Panc1 (cell line): ENCODE results near the gene VAPB. TPM values are rescaled to one million over a fixed set of nuclear protein-coding genes. Genes with fewer than 3 reads are reported as not detected.

ENCODE experiments used
- ATAC-seq: fragments of 200-7000 bp; cut with Tn5 transposase; 2 replicates; pipeline ENCODE4 v1.9.1; 2020; ENCODE audit warnings: mild to moderate bottlenecking, moderate library complexity
- BruUV-seq: library from RNA; stranded (reverse); fragments of 400-500 nt; replicated peaks from 2 replicates; lab custom pipeline; 2021; lab: Mats Ljungman, UMichigan
- CTCF ChIA-PET: fragments of 300-600 bp; sonication (Branson Sonifier 250); formaldehyde crosslinking; loops from one replicate; lab custom pipeline; 2022; ENCODE audit warnings: antibody characterized with exemption; lab: Charles Lee
- POLR2A ChIA-PET: fragments of 300-600 bp; sonication (Branson Sonifier 250); formaldehyde crosslinking; loops from one replicate; lab custom pipeline; 2022; ENCODE audit warnings: antibody characterized with exemption; lab: Charles Lee
- DNase-seq: peaks from one replicate; pipeline ENCODE4 v3.0.0-alpha.2; 2010; ENCODE audit warnings: low read depth, low spot score
- H3K27ac ChIP-seq: 2 replicates; pipeline ENCODE4 v1.5.1; 2011; ENCODE audit warnings: mild to moderate bottlenecking, low read length, inconsistent platforms
- H3K27me3 ChIP-seq: fragments of 200-500 bp; sonication (Bioruptor generic); 2 replicates; pipeline ENCODE4 v1.6.0; 2014; ENCODE audit warnings: low read length, inconsistent platforms; ENCODE audit not compliant: control insufficient read depth, insufficient read depth
- H3K36me3 ChIP-seq: fragments of 200-500 bp; sonication (Bioruptor generic); 2 replicates; pipeline ENCODE4 v1.5.1; 2014; ENCODE audit warnings: inconsistent platforms, mild to moderate bottlenecking, low read length, moderate library complexity; ENCODE audit not compliant: control insufficient read depth, insufficient read depth
- H3K4me1 ChIP-seq: 2 replicates; pipeline ENCODE4 v1.5.1; 2011; ENCODE audit warnings: inconsistent platforms, mild to moderate bottlenecking, low read length, moderate library complexity; ENCODE audit not compliant: control insufficient read depth, insufficient read depth
- H3K4me3 ChIP-seq, 2 experiments: 2 replicates each; pipeline ENCODE4 v1.5.1; 2011 to 2012; ENCODE audit warnings: low read depth in 2 of 2, low read length in 2 of 2, mild to moderate bottlenecking in 2 of 2, inconsistent platforms in 1 of 2, moderate library complexity in 1 of 2
- H3K9me3 ChIP-seq: fragments of 200-500 bp; sonication (Bioruptor generic); 2 replicates; pipeline ENCODE4 v1.5.1; 2014; ENCODE audit warnings: low read depth, mild to moderate bottlenecking, inconsistent platforms, low read length, moderate library complexity; ENCODE audit not compliant: control insufficient read depth, insufficient read depth
- POLR2AphosphoS5 ChIP-seq: IDR thresholded peaks from 2 replicates; pipeline ENCODE4 v1.6.1; 2012; ENCODE audit warnings: mild to moderate bottlenecking, low read depth, low read length, moderate library complexity
- SIN3A ChIP-seq: IDR thresholded peaks from 2 replicates; pipeline ENCODE4 v1.6.1; 2012; ENCODE audit warnings: low read depth, mild to moderate bottlenecking, low read length, moderate library complexity, borderline replicate concordance; ENCODE audit not compliant: insufficient read depth
- TCF7L2 ChIP-seq: IDR thresholded peaks from 2 replicates; pipeline ENCODE4 v1.6.1; 2011; ENCODE audit warnings: mild to moderate bottlenecking, low read depth, low read length, inconsistent platforms
- in situ Hi-C: cut with HindIII; loops from 2 replicates; pipeline ENCODE4 v1.10.0; 2016; ENCODE audit warnings: low sequenced_read_pairs, low pct_unique_long_range_greater_than_20kb
- intact Hi-C: fragments of 100-400 bp; cut with micrococcal nuclease; formaldehyde crosslinking; loops from one replicate; pipeline ENCODE4 v1.10.0; 2022; ENCODE audit not compliant: unreplicated experiment
- total RNA-seq: library from RNA; stranded (reverse); gene quantifications from one replicate; pipeline ENCODE4 v1.2.1, GENCODE V29; 2021; ENCODE audit not compliant: unreplicated experiment
- TF ChIP-seq, protein P1 (sequence below), 2 experiments: IDR thresholded peaks; 2 replicates each; pipeline ENCODE4 v1.6.1; 2011 to 2012; ENCODE audit warnings: low read depth in 2 of 2, control low read depth in 1 of 2, low read length in 1 of 2, mild to moderate bottlenecking in 1 of 2, moderate library complexity in 1 of 2; ENCODE audit not compliant: insufficient read depth in 1 of 2
- TF ChIP-seq, protein P2 (sequence below): fragments of 450-650 bp; IDR thresholded peaks from 2 replicates; pipeline ENCODE4 v1.5.1; 2017; ENCODE audit warnings: mild to moderate bottlenecking

Gene VAPB
- total RNA-seq, 1 experiment from 2014 or later, result 50.9 TPM

DNA sequence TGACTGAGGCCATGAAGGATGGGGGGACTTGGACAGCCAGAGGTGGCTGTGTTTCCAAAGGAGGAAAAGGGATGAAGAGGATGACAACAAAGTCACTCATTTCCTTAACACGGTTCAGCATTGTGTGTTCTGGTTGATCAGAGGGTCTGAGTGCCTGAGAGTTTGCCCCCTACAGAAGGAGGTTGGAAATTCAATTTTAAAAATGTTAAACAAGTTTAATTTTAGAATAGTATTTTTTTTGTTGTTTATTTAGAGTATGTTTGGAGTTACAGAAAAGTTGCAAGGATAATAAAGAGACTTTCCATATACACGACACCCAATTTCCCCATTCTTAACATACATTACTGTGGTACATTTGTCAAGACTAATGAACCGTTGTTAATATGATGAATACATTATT lies 10.3 kb upstream of the VAPB start:
- no peaks in the 10 kb centered on the region for H3K36me3 ChIP-seq
- intact Hi-C loops (no loop called here), in situ Hi-C loops (no loop called here)
- no peak overlapping the region for H3K4me3 ChIP-seq
- no peak for ATAC-seq
- DNase-seq, result no peak
- no peaks in the 10 kb centered on the region for H3K4me1 ChIP-seq
- BruUV-seq, result no TSS peak
- H3K27me3 ChIP-seq, result no peaks in the 10 kb centered on the region
- ChIA-PET POLR2A (no interaction called here), CTCF (no interaction called here)
- no peak overlapping the region for H3K27ac ChIP-seq
- peaks cover 8% of the 10 kb centered on the region; the same call in 1 of the 2 replicates for H3K9me3 ChIP-seq
- TF ChIP-seq, protein P1, sequence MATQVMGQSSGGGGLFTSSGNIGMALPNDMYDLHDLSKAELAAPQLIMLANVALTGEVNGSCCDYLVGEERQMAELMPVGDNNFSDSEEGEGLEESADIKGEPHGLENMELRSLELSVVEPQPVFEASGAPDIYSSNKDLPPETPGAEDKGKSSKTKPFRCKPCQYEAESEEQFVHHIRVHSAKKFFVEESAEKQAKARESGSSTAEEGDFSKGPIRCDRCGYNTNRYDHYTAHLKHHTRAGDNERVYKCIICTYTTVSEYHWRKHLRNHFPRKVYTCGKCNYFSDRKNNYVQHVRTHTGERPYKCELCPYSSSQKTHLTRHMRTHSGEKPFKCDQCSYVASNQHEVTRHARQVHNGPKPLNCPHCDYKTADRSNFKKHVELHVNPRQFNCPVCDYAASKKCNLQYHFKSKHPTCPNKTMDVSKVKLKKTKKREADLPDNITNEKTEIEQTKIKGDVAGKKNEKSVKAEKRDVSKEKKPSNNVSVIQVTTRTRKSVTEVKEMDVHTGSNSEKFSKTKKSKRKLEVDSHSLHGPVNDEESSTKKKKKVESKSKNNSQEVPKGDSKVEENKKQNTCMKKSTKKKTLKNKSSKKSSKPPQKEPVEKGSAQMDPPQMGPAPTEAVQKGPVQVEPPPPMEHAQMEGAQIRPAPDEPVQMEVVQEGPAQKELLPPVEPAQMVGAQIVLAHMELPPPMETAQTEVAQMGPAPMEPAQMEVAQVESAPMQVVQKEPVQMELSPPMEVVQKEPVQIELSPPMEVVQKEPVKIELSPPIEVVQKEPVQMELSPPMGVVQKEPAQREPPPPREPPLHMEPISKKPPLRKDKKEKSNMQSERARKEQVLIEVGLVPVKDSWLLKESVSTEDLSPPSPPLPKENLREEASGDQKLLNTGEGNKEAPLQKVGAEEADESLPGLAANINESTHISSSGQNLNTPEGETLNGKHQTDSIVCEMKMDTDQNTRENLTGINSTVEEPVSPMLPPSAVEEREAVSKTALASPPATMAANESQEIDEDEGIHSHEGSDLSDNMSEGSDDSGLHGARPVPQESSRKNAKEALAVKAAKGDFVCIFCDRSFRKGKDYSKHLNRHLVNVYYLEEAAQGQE (IDR thresholded peaks at IDR 0.05; ENCODE audit: insufficient read depth in 1 of 2, low read depth in 2 of 2, low read length in 1 of 2), result no peak
- TF ChIP-seq, protein P2, sequence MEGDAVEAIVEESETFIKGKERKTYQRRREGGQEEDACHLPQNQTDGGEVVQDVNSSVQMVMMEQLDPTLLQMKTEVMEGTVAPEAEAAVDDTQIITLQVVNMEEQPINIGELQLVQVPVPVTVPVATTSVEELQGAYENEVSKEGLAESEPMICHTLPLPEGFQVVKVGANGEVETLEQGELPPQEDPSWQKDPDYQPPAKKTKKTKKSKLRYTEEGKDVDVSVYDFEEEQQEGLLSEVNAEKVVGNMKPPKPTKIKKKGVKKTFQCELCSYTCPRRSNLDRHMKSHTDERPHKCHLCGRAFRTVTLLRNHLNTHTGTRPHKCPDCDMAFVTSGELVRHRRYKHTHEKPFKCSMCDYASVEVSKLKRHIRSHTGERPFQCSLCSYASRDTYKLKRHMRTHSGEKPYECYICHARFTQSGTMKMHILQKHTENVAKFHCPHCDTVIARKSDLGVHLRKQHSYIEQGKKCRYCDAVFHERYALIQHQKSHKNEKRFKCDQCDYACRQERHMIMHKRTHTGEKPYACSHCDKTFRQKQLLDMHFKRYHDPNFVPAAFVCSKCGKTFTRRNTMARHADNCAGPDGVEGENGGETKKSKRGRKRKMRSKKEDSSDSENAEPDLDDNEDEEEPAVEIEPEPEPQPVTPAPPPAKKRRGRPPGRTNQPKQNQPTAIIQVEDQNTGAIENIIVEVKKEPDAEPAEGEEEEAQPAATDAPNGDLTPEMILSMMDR, result 0 out of 2 replicates have a peak, but pooled peaks have one; percentile 1
- TF ChIP-seq POLR2AphosphoS5, result no peak
- TF ChIP-seq SIN3A, result no peak
- no peak for TF ChIP-seq TCF7L2

DNA sequence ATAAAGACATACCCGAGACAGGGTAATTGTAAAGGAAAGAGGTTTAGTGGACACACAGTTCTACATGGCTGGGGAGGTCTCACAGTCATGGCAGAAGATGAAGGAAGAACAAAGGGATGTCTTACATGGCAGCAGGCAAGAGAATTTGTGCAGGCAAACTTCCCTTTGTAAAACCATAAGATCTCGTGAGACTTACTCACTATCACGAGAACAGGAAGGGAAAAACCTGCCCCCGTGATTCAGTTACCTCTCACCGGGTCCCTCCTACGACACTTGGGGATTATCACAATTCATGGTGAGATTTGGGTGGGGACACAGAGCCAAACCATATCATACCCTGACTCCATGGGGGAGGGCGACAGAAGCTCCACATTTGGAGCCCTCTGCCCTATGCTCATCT lies 7.4 kb upstream of the VAPB start:
- BruUV-seq, result no TSS peak
- TF ChIP-seq, protein P1 (IDR thresholded peaks at IDR 0.05; ENCODE audit: insufficient read depth in 1 of 2, low read depth in 2 of 2, low read length in 1 of 2), result no peak
- TF ChIP-seq, protein P2, result no peak
- ChIA-PET CTCF (interaction anchor here (0.7 kb wide), 1 partner anchor 64 kb away, joined by 3 read pairs; no protein-coding TSS in a partner anchor), POLR2A (no interaction called here)
- H3K4me1 ChIP-seq, result no peaks in the 10 kb centered on the region
- no peaks in the 10 kb centered on the region for H3K36me3 ChIP-seq
- H3K4me3 ChIP-seq, result no peak overlapping the region
- H3K27me3 ChIP-seq, result no peaks in the 10 kb centered on the region
- intact Hi-C loops (no loop called here), in situ Hi-C loops (no loop called here)
- DNase-seq (no peak), ATAC-seq (no peak)
- H3K9me3 ChIP-seq, result peaks cover 8% of the 10 kb centered on the region; the same call in 1 of the 2 replicates
- no peak overlapping the region for H3K27ac ChIP-seq
